AG20443 (cell line): ENCODE measurements around the gene FERMT2.

ENCODE experiments used
- DNase-seq: peaks from one replicate; pipeline ENCODE4 v3.0.0; 2012; ENCODE audit warnings: low spot score, mixed read lengths

FERMT2 gene

DNA sequence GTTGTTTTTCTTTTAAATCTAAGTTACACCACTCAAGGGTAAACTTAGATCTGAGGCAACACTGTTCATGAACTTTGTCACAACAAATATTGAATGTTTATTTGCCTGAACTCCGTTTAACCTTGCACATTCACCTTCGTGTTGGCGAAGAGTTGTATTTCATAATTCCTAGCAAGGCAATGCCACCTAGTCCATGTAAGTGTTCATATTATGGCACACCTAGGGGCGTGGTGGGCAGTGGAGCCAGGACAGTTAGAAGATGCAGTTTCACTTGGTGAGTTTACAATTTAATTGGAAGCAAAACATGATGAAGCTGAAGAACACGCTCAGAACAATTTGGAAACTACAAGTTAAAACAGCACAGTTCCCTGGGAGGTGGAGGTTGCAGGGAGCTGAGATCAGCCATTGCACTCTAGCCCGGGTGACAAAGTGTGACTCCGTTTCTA lies 129.0 kb downstream of the FERMT2 start:
- no peak for DNase-seq

DNA sequence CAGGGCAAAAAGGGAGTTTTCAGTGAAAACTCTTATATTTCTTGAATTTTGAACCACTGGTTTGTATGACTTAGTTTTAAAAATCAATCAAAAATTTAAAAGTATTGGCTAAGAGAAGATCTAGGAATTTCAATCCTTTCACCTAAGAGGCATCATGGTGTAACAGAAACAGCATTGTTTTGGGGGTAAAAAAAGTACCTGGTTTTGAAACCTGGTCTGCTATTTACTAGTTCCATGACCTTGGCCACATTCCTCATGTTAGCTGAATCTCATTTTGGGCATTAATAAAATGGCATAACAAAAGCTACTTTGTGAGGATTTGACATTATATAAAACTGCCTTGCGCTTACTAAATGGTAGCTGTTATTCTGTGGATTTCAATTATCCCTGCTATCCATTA lies 142.7 kb downstream of the FERMT2 start:
- no peak for DNase-seq
